GM15510 (cell line): Measurements from ENCODE around the gene PDF.

Source experiments
- POLR2A ChIP-seq: IDR thresholded peaks from 3 replicates; pipeline ENCODE4 v1.6.1; 2011; ENCODE audit warnings: borderline replicate concordance; ENCODE audit not compliant: insufficient read length; ENCODE audit errors: extremely low read depth

PDF gene, protein sequence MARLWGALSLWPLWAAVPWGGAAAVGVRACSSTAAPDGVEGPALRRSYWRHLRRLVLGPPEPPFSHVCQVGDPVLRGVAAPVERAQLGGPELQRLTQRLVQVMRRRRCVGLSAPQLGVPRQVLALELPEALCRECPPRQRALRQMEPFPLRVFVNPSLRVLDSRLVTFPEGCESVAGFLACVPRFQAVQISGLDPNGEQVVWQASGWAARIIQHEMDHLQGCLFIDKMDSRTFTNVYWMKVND

DNA sequence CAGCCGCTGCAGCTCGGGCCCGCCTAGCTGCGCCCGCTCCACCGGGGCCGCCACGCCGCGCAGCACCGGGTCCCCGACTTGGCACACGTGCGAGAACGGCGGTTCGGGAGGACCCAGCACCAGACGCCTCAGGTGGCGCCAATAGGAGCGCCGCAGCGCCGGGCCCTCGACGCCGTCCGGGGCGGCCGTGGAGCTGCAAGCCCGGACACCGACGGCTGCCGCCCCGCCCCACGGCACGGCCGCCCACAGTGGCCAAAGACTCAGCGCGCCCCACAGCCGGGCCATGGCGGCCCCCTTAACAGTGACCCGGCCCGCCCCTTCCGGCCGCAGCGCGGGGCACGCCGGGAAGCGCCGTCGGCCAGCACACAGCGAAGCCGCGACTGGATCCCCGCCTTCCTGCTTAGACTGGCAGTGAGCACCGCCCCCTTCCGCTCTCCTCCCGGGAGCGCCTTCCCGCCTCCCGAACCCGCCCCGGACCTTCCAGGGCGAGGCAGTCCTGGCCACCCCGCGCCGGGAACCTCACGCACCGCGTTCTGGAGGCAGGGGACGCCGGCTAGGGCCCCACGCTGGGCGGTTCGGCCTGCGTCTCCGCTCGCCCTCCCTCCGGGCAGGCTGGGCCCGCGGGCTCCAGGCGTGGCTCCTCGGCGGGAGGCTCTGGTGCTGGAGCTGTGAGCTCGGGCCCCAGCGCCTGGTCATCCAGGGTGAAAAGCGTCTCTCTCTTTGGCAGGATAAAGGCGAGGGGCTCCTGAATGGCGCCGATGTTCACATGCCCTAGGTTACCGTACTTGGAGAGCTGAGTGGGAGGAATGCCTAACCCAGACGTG, at the start of gene PDF:
PDF (minus strand) TSS at position 303 of the 824 bp plus-strand sequence; CDS start at position 285, 18 bp downstream.
- TF ChIP-seq POLR2A, result peak; percentile 84

DNA sequence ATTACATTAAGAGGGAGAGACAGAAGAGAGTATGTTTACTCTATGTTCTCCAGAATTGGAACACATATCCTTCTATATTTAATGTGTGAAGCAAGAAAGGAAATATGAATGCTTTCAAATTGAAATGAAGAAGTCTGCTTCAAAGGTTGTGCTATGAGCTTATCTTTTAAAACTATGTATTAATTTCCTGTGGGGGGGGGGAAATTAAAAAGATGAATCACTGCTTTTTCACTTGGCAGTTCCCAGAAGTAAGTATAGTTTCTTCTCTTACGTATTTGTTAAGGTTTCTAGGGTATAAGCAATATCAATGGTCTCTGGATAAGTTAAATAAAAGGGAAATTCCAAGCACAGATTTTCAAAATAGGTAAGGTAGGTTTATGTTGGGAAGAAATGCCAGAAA, 48.4 kb upstream of the PDF start:
- no peak for TF ChIP-seq POLR2A

DNA sequence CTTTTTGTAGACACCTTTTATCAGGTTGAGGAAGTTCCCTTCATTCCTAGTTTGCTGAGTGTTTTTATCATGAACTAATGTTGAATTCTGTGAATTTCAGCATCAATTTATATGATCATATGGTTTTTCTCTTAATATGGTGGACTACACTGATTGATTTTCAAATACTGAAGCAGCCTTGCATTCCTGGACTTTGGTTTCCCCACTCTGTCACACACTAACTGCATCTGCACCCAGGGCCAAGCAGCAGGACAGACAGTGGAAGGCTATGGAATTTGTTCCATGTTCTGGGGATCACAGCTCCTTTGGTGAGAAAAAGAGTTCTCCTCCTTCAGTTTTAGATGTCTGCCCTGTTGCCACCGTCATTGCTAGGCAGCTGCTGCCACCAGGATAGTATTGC, 47.6 kb upstream of the PDF start:
- TF ChIP-seq POLR2A, result no peak

DNA sequence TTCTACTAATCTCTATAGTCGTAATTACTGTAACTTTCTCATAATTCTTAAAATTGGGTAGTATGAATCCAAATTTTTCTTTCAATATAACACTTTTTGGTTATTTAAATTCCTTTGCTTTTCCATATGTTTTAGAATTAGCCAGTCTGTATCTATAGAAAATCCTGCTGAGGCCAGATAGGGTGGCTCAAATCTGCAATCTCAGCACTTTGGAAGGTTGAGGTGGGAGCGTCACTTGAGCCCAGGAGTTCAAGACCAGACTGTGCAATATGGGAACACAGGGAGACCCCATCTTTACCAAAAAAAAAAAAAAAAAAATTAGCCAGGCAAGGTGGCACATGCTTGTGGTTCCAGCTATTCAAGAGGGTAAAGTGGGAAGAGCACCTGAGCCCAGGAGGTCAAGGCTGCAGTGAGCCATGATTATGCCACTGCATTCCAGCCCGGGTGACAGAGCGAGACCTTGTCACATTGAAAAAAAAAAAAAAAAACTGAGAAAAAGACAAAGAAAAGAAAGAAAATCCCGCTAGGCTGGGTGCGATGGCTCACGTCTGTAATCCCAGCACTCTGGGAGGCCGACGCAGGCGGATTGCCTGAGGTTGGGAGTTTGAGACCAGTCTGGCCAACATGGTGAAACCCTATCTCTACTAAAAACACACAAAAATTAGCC, 46.1 kb upstream of the PDF start:
- TF ChIP-seq POLR2A, result no peak

DNA sequence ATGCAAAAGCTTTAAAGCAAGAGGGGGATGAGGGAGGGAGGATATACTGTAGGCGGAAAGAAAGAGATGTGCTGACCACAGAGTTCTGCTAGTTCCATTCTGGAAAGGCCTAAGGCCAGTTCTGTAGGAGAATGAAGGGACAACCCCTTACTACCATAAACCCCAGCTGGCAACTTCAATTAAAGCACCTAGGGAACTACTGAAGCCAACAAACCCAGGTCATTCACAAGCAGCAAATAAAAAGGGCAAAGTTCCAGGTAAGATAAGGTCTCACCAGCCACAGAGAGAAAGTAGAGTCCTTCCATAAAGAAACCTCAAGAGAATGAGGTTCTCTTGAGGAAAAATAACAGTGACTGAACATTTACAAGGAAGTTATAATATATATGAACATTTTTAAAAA, 42.6 kb upstream of the PDF start:
- TF ChIP-seq POLR2A, result no peak

DNA sequence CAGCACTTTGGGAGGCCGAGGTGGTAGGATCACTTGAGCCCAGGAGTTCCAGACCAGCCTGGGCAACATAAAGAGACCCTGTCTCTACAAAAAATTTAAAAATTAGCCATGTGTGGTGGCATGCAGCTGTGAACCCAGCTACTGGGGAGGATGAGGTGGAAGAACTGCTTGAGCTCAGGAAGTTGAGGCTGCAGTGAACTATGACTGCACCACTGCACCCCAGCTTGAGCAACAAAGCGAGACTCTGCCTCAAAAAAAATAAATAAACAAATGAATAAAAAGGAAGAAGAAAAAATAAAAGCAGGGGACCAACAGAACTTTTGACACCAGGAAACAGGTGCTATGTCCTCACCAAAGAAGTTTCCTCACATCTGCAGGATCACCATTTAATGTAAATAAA, 41.2 kb upstream of the PDF start:
- no peak for TF ChIP-seq POLR2A

DNA sequence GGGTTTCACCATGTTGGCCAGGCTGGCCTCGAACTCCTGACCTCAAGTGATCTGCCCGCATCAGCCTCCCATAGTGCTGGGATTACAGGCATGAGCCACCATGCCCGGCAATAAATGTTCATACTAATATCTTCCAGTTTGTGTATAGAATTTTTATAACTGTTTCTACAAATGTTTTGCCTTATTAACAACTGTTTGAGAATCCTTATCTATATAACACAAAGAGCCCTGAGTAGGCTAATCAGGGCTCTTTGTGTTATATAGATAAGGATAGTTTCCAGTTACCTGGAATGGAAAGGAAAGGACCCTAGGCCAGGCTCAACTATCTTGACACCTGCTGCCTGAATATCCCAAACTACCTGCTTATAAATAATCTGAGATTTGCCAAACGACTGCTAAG, 38.5 kb upstream of the PDF start:
- no peak for TF ChIP-seq POLR2A

DNA sequence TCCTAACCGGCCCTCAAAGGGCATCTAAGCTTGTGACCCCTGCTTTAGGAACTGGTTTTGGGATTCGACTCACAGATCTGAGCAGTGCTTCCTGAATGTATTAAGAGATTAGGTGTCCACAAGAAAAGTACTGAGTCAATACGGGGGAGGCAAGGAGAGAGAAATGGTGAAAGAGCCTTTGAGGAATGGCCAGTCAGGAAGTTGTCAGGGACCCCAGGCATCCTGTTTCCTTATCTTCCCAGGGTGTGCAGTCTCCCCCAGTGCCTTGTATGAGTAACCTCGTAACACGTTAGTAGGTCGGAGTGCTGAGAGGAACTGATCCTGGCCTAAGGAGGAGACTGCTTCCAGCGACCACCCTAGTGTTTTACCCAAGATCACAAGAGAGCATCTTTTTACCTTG, 37.6 kb upstream of the PDF start:
- TF ChIP-seq POLR2A, result no peak

DNA sequence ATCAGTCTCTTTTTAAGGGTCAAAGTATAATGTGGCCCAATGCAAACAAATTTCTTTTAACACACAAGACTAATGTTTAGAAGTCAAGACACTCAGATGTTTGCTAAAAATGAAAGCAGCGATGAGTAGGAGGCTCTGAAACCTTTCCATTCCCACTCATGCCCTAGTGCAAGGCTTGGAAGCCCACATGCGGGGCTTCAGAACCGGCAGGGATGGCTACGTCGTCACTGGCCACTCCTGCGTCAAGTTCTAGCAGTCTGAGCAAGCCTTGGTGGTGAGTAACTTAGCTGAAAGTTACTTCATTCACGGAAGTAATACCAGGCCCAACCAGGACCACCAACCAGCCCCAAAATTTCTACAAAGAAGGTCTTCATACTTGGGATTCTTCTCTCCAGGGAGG, 36.0 kb upstream of the PDF start:
- TF ChIP-seq POLR2A, result no peak

DNA sequence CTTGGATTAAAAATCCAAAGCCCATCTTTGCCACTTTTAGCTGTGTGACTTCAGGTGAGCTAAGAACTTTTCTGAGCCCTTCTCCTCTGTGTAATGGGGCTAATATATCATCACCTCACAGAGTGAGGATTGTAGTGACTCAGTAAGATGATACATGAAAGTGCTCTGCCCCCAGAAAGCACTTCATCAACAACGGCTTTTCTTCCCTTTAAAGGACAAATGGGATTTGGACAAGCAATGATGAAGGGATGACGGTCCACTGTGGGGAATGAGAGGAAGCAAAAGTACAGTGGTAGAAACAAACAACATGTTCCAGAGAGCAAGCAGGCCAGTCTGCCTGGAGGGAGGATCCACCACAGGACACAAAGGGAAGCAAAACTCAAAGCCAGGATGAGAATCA, 35.5 kb upstream of the PDF start:
- TF ChIP-seq POLR2A, result no peak

DNA sequence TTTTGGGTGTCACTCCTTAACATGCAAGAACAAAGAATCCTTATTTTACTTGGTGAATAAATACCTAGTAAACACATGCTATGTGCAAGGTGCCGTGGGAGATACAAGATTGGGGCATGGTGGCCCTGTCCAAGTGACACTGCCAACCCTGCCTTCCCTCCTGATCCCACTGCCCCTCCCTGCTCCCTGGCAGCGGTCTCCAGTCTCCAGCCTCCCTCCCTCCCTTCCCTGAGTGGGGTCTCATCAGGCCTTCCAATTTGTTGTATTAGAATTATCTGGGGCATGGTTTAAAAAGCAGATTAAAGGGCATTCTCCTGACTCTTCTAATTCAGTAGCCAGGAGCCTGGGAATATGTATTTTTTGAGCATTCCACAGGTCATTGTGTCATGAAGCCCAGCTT, 33.7 kb upstream of the PDF start:
- TF ChIP-seq POLR2A, result no peak

DNA sequence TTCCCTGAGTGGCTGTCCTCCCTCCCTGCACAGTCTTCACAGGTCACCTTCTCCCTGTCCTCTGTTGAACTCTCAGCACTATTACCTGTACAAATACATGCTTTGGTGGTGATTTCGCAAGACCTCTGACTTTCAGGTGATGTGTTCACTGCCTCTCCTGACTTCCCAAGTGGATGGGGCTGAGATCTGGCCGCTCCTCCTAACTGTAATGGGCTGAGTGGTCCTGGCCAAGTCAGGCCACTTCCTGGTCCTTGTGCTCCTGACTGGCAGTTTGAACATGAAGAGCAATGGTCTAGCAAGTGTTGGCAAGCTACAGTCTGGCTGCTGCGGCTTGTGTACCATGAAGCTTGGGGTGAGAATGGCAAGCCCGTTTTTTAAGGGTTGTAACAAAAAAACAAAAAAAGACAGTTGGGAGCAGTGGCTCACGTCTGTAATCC, 32.9 kb upstream of the PDF start:
- TF ChIP-seq POLR2A, result no peak

DNA sequence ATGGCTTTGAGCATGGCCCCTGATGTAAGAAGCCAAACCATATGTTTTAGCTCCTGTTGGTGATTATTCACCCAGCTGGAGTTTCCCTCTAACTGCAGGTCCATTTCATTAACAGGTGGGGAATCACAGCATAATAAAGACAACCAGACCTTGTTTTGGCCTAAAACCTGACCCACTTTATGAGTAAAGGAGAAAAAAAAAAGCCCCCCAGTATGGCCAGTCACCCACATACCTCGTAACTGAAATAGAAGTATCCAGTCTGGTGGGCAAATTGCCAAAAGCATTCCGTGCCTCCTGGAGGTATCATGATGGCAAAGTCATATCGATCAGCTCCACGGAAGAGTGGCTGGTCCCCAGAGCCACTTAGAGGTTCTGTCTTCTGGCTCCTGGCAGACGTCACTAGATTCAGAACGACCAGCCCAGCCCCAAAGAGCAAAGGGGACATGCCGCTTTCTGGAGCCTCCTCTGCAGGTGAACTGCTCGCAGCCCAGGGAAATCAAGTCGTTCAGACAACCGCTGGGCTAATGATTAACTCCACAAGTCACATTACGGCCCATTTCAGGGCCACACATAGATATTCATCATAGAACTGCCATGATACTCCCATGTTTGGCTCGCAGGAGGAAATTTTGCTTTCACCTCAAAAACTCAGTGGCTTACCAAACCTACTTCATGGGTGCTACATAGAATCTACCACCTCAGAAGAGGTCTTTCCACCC, 21.1 kb upstream of the PDF start, which contains the start of gene TMED6:
TMED6 (minus strand) TSS at position 478 of the 719 bp plus-strand sequence; CDS start at position 445, 33 bp downstream.
- no peak for TF ChIP-seq POLR2A

DNA sequence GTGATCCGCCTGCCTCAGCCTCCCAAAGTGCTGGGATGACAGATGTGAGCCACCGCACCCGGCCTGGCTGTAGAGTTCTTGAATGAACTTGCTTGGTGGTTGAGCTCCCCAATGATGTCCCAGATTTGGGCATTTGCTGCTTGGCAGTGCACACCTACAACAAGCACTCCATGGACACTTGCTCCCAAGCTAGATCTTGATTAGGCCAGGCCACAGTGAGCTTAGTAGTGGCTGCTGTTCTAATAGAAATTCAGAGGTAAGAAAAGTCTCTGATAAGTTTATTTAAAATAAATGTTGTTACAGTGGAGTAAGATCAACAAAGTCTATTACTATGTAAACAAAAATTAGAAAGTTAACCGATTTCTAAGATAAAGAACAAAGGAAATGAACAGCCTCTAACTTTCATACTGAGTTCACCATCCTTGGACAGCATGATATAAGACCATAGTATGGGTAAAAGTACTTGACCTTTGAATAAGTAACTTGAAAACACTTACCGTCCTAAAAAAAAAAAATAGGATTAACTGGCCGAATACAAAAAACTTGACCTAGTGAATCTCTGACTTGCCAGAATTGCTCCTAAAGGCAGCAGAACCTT, 20.2 kb upstream of the PDF start:
- no peak for TF ChIP-seq POLR2A
